OCI-M2 (cell line): Measurements from ENCODE around the gene IFNLR1.
"Not testable (repeated sequence)": the region's sequence is repeated elsewhere in the genome, so short reads cannot be mapped to it uniquely, and the experiment has no call there.

ENCODE experiments used
- DNase-seq: peaks from one replicate; lab custom pipeline; 2025; ENCODE audit not compliant: unreplicated experiment; lab: John Stamatoyannopoulos, UW

Gene IFNLR1

DNA sequence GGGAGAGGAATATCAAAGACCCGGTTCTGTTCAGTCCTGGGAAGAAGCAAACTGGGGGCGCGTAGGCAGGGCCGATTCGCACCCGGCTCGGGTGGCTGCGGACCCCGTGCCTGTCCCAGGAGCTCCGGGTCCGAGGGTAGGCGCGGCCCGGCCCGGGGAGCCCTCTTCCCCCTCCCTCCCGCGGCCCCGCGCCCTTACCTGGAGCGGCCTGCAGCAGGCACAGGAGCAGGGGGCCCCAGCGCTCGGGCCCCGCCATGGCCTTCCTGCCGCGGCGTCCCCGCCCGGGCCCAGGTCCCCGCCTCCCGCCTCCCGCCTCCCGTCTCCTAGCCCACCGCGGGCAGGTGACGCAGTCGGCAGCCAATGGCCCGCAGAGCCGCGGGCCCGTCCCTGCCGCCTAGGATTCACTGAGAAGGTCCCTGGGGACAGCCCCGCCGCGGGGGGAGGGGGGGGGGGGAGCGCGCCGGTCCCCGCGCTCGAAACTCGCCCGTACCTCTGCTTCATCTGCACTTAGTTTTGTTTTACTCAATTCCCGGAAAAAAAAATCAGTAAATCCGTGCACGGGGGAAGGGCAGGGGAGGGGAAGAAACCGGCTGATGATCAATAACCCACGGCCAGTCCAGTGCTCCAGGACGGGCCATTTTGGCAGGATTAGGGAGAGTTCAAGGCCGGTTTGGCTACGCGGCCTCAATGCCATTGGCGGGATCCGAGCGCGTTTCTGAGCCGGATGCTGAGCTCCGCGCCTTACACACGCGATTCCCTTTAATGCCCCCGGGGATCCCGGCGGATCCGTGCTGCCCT, at the start of gene IFNLR1:
Gene IFNLR1 (minus strand): TSS at position 297 of the 798 bp plus-strand sequence. CDS start 41 bp downstream, at position 256.
- DNase-seq, result no peak

- no peak for DNase-seq
Measured at GRCh38 chr1:24235921-24236788, 49.1 kb upstream of the IFNLR1 start.

DNA sequence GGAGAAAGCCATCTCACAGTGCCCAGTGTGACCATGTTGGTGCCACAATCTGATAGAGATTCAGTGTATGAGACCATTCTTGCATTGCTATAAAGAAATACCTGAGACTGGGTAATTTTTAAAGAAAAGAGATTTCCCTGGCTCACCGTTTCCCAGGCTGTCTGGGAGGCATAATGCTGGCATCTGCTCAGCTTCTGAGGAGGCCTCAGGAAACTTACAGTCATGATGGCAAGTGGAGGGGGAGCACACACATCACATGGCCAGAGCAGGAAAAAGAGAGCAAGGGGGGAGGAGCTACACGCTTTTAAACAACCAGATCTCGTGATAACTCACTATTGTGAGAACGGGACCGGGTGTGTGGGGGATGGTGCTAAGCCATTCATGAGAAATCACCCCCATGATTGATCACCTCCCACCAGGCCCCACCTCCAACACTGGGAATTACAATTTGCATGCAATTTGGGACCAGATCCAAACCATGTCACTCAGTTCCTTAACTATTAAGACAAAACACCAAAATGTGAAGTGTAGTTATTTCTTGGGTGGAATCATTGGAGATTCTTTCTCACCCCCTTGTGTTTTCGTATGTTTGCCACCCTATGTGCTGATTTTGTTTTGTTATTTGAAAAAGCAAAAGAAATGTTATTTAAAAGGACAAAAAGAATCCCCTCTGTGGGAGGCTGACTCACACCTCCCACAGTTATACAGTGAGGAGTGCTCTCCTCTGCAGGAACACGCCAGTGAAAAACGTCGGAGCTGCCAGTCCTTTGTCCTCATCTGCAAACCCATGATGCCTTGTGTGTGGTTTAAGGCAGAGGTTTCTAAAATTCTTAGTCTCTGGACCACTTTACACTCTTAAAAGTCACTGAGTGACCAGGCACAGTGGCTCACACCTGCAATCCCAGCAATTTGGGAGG, 46.9 kb upstream of the IFNLR1 start:
- no peak for DNase-seq

DNA sequence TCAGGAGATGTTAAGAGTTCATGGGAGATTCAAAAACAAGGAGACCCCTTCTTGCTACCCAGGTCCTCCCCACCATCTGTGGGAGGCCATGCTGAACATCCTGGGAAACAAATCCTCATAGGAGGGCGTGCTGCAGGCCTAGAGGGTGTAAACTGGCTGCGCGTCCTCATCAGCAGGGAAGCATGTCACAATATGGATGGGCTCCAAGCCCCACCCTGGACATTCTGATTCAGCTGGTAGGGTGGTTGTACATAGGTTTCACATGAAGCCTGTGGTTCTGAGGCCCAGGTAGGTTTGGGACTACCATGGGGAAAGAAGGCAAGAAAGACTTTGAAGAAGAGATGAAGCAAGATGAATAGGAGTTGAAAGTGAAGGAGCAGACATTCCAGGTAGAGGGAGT, 44.6 kb upstream of the IFNLR1 start:
- no peak for DNase-seq

DNA sequence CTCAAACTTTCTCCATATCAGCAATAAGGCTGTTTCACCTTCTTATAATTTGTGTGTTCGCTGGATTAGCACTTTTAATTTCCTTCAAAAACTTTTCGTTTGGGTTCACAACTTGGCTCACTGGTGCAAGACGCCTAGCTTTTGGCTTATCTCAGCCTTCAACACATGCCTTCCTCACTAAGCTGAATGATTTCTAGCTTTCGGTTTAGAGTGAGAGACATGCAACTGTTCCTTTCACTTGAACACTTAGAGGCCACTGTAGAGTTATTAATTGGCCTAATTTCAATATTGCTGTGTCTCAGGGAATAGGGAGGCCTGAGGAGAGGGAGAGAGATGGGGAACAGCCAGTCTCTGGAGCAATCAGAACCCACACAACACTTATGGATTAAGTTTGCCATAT, 41.2 kb upstream of the IFNLR1 start:
- no peak for DNase-seq

DNA sequence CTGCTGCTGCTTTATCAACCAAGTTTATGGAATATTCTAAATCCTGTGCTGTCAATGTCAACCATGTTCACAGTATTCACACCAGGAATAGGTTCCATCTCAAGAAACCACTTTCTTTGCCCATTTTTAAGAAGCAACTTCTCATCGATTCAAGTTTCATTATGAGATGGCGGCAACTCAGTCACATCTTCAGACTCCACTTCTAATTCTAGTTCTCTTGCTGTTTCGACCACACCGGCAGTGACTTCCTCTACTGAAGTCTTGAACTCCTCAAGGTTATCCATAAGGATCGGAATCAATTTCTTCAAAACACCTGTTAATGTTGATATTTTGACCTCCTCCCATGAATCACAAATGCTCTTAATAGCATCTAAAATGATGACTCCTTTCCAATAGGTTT, 39.7 kb upstream of the IFNLR1 start:
- no peak for DNase-seq

- no peak for DNase-seq
Measured at GRCh38 chr1:24224761-24225160, 37.7 kb upstream of the IFNLR1 start.

DNA sequence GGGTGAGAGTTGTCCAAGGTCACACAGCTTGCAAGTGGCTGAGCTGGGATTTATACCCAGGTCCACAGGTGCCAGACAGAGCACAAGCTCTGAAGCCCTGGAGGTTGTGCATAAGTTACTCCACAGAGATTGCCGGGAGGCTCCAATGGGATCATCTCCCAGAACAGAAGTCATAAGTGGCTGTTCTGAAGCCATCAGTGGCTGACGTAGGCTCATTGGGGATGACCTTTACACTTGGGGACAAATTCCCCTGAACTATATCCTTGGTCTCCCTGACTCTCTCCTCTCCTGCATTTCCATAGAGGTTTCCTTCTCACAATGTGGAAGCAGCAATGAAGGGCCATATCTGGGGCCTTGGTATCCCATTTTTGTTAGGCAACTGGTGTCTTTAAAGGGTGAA, 37.0 kb upstream of the IFNLR1 start:
- DNase-seq, result no peak

- no peak for DNase-seq
Measured at GRCh38 chr1:24222793-24223192, 35.7 kb upstream of the IFNLR1 start.

DNA sequence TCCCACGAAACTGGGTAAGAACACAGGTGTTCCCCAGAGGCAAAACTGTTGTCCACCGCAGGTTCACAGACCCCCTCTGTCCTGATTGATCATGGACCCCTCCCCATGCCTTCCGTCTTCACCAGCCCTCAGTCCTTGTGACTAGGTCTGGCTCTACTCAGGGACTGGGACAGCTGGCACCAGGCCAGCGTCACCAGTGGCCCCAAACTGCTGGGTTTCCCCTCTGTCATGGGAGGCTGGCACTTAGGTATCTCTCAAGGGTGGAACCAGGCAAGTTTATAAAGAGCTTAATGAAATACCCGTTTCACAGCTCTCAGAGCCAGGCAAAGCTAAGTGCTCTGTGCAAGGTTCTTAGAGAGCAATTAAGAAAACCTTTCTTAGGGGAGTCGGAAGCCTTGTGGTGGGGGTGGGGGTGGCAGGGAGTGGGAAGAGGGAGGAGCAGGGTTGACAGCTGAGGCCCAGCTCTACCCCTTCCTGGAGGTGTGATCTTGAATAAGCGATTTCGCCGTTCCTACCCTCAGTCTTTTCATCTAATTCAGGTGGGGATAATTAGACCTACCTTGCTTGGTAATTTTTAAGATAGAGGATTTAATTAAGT, 35.0 kb upstream of the IFNLR1 start:
- DNase-seq, result no peak

GRCh38 chr1:24221246-24221645, 34.2 kb upstream of the IFNLR1 start:
- DNase-seq, result no peak

DNA sequence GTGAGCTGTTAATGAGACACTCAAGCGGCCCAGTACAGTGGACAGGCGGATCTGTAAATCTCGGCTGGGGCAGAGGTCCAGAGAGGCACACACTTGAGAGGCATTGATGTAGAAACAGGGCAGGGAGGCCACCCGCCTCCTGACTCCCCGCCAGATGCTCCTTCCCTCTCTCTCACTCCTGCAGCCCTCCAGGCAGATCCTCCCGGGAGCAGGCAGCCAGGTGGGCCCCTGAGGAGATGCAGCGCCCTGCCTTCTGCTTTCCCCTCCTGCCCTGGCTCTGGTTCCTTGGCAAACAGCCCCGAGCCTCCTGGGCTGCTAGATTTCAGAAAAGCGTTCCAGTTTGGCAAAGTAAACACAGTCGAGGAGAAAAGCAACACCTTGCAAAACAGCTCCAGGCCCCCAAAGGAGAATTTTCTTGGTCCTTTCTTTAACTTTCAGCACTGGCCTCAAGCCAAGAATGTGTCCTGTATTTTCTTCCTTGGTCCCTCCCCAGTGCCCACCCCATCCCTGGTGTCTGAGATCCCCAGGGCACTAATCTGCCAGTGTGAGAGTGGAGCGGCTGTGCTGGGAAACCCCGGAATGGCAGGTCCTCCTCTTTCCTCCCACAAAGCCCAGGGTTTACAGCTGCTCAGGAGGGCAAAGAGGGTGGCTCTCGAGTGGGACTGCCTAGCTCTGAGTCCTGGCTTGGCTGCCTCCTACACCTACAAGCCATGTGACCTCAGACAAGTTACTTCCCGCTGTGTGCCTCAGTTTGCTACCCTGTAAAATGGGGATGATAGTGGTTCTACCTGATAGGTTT, 29.4 kb upstream of the IFNLR1 start:
- DNase-seq, result no peak

DNA sequence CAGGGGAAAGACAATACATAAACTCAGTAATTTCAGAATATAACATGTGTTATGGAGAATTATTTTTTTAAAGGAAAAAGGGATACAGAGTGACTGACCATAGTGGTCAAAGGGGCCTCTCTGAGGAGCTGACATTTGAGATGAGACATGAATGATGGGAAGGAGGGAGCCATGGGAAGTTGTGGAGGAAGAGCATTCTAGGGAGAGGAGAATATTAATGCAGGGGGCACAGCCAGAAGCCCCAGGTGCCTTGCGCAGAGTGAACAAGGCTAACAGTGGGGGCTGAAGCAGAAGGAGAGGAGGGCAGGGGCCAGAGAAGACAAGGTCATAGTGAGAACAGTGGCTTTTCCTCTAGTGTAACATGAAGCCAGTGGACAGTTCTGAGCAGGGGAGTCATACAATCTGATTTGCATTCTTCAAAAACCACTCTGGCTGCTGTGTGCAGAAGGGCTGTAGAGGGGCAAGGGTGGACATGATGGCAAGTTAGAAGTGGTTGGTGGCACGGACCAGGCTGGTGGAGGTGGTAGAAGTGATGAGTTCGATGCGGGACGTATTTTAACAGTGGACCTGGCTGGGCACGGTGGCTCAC, 28.2 kb upstream of the IFNLR1 start:
- DNase-seq, result no peak

DNA sequence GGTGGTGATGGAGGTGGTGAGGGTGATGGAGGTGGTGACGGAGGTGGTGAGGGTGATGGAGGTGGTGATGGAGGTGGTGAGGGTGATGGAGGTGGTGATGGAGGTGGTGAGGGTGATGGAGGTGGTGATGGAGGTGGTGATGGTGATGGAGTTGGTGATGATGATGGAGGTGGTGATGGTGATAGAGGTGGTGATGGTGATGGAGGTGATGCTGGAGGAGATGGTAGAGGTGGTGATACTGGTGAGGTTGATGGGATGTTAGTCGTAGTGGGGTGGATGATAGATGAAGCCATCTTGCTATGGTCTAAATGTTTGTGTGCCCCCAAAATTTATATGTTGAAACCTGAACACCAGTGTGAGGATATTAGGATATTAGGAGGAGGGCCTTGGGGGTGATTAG, 25.3 kb upstream of the IFNLR1 start:
- no peak for DNase-seq

- no peak for DNase-seq
Measured at GRCh38 chr1:24210195-24210627, 23.1 kb upstream of the IFNLR1 start.

DNA sequence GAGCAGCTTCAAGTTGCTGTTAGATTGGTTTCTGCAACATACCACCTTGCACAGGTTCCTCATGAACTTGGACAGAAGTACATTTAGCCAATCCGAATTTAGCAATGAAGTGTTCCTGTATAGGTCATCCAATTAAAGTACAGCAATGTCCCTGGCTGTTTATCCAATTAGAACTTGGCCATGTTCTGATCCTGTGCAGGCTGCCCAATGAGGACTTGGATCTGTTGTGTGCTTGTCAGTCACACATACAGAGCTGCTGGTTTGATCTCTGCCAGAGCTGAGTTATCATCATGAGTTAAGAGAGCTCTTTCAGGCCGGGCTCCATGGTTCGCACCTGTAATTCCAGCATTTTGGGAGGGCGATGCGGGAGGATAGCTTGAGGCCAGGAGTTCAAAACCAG, 22.0 kb upstream of the IFNLR1 start:
- DNase-seq, result no peak

GRCh38 chr1:24207709-24208108, 20.6 kb upstream of the IFNLR1 start:
- no peak for DNase-seq

DNA sequence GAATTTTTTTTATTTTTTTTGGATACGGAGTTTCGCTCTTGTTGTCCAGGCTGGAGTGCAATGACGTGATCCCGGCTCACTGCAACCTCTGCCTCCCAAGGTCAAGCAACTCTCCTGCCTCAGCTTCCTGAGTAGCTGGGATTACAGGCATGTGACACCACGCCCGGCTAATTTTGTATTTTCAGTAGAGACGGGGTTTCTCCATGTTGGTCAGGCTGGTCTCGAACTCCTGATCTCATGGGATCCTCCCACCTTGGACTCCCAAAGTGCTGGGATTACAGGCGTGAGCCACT, 20.3 kb upstream of the IFNLR1 start:
- not testable (repeated sequence) for DNase-seq

GRCh38 chr1:24206516-24207394, 19.7 kb upstream of the IFNLR1 start:
- no peak for DNase-seq
